VCaP (cell line): ENCODE results near the gene VMA21.

ENCODE experiments used
- H3K27ac ChIP-seq: fragments of 450-650 bp; 2 replicates; pipeline ENCODE4 v1.5.1; 2017
- CTCF ChIP-seq: fragments of 450-650 bp; conservative IDR thresholded peaks from 2 replicates; pipeline ENCODE4 v1.5.1; 2017; ENCODE audit warnings: mild to moderate bottlenecking, moderate library complexity

The VMA21 gene

GRCh38 chrX:151416579-151416978 lies 19.6 kb downstream of the VMA21 start:
- TF ChIP-seq CTCF, result no peak
- H3K27ac ChIP-seq, result no peak overlapping the region

GRCh38 chrX:151419782-151420181 lies 22.8 kb downstream of the VMA21 start:
- H3K27ac ChIP-seq, result no peak overlapping the region
- TF ChIP-seq CTCF, result no peak

GRCh38 chrX:151424505-151424904 lies 27.5 kb downstream of the VMA21 start:
- TF ChIP-seq CTCF, result no peak
- no peak overlapping the region for H3K27ac ChIP-seq

- H3K27ac ChIP-seq, result no peak overlapping the region
- TF ChIP-seq CTCF, result no peak
Measured at GRCh38 chrX:151448509-151448908, 51.5 kb downstream of the VMA21 start.

GRCh38 chrX:151458824-151459223 lies 61.8 kb downstream of the VMA21 start:
- no peak for TF ChIP-seq CTCF
- no peak overlapping the region for H3K27ac ChIP-seq
